Measurements from ENCODE around the gene CDS2.

The CDS2 gene

DNA sequence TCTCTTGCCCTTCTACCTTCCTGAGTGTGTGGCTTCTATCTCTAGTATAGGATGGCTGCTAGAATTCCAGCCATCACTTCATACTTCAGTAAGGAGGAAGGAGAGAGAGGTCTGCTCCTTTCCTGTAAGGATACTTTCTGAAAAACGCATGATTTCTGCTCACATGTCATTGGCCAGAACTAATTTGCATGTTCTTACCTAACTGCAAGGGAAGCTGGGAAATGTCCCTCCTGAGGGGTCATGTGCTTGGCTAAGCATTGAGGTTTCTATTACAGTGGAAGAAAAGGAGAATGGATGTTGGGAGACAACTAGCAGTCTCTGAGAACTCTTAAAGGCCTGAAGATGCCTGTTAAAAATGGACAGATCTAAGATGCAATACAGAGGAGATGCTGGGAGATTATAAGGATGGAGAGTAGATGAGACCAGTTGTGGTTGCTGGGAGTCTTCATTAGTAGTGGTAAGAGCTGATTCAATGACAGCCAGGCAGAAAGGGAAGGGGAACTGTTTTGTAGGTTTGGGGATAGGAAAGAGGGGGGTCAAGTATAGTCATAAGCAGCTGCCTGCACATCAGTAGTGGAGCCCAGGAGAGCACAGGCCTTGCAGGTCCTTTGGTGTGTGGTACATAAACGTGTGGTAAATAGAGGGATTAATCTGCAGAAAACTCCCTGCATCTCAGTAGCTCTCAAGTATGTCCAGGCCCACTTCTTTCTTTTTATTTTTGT, 20.2 kb downstream of the CDS2 start:
- peak; percentile 26 for DNase-seq (ENCODE audit: low read depth)
- H3K4me3 ChIP-seq (ENCODE audit: low read depth, low read length), result no peak overlapping the region

DNA sequence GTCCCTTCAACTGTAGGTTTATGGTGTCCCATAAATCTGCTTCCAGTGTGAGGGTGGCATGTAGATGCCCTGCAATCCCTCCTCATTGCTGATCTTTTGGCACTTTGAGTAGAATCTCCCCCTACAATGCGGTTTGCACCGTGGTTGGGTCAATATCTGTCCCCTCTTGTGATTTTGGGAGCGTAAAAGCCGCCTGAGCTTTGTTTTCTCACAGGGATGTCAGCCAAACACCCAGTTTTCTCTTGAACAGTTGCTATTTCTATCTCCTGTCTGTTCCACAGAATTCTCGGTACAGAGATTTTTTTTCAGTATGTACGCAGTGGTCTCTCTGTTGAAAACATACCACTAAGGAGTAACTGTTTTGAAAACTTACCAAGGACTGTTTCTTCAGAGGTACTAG, 21.8 kb downstream of the CDS2 start:
- H3K4me3 ChIP-seq (ENCODE audit: low read depth, low read length), result no peak overlapping the region
- TF ChIP-seq MAX (IDR thresholded peaks at IDR 0.05; ENCODE audit: low read depth, low read length) (no peak), POLR2A (IDR thresholded peaks at IDR 0.05; ENCODE audit: extremely low read depth, insufficient read length) (no peak), MYC (IDR thresholded peaks at IDR 0.05; ENCODE audit: low read depth, low read length) (no peak)
- TF ChIP-seq, protein P1, sequence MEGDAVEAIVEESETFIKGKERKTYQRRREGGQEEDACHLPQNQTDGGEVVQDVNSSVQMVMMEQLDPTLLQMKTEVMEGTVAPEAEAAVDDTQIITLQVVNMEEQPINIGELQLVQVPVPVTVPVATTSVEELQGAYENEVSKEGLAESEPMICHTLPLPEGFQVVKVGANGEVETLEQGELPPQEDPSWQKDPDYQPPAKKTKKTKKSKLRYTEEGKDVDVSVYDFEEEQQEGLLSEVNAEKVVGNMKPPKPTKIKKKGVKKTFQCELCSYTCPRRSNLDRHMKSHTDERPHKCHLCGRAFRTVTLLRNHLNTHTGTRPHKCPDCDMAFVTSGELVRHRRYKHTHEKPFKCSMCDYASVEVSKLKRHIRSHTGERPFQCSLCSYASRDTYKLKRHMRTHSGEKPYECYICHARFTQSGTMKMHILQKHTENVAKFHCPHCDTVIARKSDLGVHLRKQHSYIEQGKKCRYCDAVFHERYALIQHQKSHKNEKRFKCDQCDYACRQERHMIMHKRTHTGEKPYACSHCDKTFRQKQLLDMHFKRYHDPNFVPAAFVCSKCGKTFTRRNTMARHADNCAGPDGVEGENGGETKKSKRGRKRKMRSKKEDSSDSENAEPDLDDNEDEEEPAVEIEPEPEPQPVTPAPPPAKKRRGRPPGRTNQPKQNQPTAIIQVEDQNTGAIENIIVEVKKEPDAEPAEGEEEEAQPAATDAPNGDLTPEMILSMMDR (IDR thresholded peaks at IDR 0.05; ENCODE audit: low read depth, low read length), result no peak
- no peak for DNase-seq (ENCODE audit: low read depth)

More for the DNA sequence above, 20.2 kb downstream of the CDS2 start:
- TF ChIP-seq, protein P1 (IDR thresholded peaks at IDR 0.05; ENCODE audit: low read depth, low read length), result no peak
- TF ChIP-seq MAX (IDR thresholded peaks at IDR 0.05; ENCODE audit: low read depth, low read length) (no peak), POLR2A (IDR thresholded peaks at IDR 0.05; ENCODE audit: extremely low read depth, insufficient read length) (no peak), MYC (IDR thresholded peaks at IDR 0.05; ENCODE audit: low read depth, low read length) (no peak)

- no peak for TF ChIP-seq MYC (IDR thresholded peaks at IDR 0.05; ENCODE audit: low read depth, low read length)
- TF ChIP-seq, protein P1 (IDR thresholded peaks at IDR 0.05; ENCODE audit: low read depth, low read length), result no peak
- DNase-seq (ENCODE audit: low read depth), result no peak
- H3K4me3 ChIP-seq (ENCODE audit: low read depth, low read length), result no peak overlapping the region
These were observed 23.1 kb downstream of the CDS2 start for GRCh38 chr20:5149892-5150225.

- DNase-seq (ENCODE audit: low read depth), result no peak
- no peak overlapping the region for H3K4me3 ChIP-seq (ENCODE audit: low read depth, low read length)
- TF ChIP-seq MYC (IDR thresholded peaks at IDR 0.05; ENCODE audit: low read depth, low read length) (no peak), MAX (IDR thresholded peaks at IDR 0.05; ENCODE audit: low read depth, low read length) (no peak), POLR2A (IDR thresholded peaks at IDR 0.05; ENCODE audit: extremely low read depth, insufficient read length) (no peak)
- TF ChIP-seq, protein P1 (IDR thresholded peaks at IDR 0.05; ENCODE audit: low read depth, low read length), result no peak
These were observed 23.6 kb downstream of the CDS2 start for GRCh38 chr20:5150226-5151076.

GRCh38 chr20:5153152-5153467, 26.3 kb downstream of the CDS2 start:
- no peak overlapping the region for H3K4me3 ChIP-seq (ENCODE audit: low read depth, low read length)
- no peak for DNase-seq (ENCODE audit: low read depth)
- TF ChIP-seq POLR2A (IDR thresholded peaks at IDR 0.05; ENCODE audit: extremely low read depth, insufficient read length) (no peak), MYC (IDR thresholded peaks at IDR 0.05; ENCODE audit: low read depth, low read length) (no peak), MAX (IDR thresholded peaks at IDR 0.05; ENCODE audit: low read depth, low read length) (no peak)
- TF ChIP-seq, protein P1 (IDR thresholded peaks at IDR 0.05; ENCODE audit: low read depth, low read length), result no peak

All from NB4 (cell line).